Peyer's patch (tissue), 4 donors: Measurements from ENCODE around the gene SLF2. TPM values are rescaled to one million over a fixed set of nuclear protein-coding genes. Genes with fewer than 3 reads are reported as not detected.

ENCODE experiments used
- DNase-seq, 3 donors: peaks; one replicate each; pipeline ENCODE4 v3.0.0-alpha.2; 2017 to 2019
- H3K27ac ChIP-seq, 4 donors: fragments of 200-600 bp; sonication (generic); one replicate each; pipeline ENCODE4 v1.5.1; 2016 to 2019
- H3K27me3 ChIP-seq, 2 donors: fragments of 200-600 bp; sonication (generic); one replicate each; pipeline ENCODE4 v1.5.1; 2019
- H3K36me3 ChIP-seq, 3 donors: fragments of 200-600 bp; sonication (generic); one replicate each; pipeline ENCODE4 v1.5.1; 2016 to 2019
- H3K4me1 ChIP-seq, 4 donors: fragments of 200-600 bp; sonication (generic); one replicate each; pipeline ENCODE4 v1.5.1; 2016 to 2019
- H3K4me3 ChIP-seq, 4 donors: fragments of 200-600 bp; sonication (generic); 1 replicate in 3 of 4; 2 replicates in 1 of 4; pipeline ENCODE4 v1.5.1; 2016 to 2019; ENCODE audit warnings: mild to moderate bottlenecking in 1 of 4
- H3K9me3 ChIP-seq, 4 donors: fragments of 200-600 bp; sonication (generic); one replicate each; pipeline ENCODE4 v1.5.1; 2016 to 2019; ENCODE audit warnings: mild to moderate bottlenecking in 1 of 4
- CTCF ChIP-seq, 6 experiments: fragments of 450-650 bp in 4 of 6; fragments of 200-600 bp in 2 of 6; sonication (generic) in 1 of 6; IDR thresholded peaks; one replicate each; pipeline ENCODE4 v1.5.1; 2017 to 2019; ENCODE audit warnings: antibody characterized with exemption in 6 of 6, mild to moderate bottlenecking in 3 of 6, moderate library complexity in 1 of 6
- POLR2A ChIP-seq, 2 donors: fragments of 450-650 bp; IDR thresholded peaks; one replicate each; pipeline ENCODE4 v1.5.1; 2017; ENCODE audit warnings: antibody characterized with exemption in 2 of 2, mild to moderate bottlenecking in 2 of 2, moderate library complexity in 2 of 2
- total RNA-seq, 4 donors: library from RNA; depleted of rRNA; stranded (reverse); fragments of >200 nt; gene quantifications; one replicate each; pipeline ENCODE4 v1.1.0, GENCODE V29; 2016

SLF2 gene
- total RNA-seq, 4 donors from 2014 or later = 11.0 to 37.2 (median 32.0) TPM

GRCh38 chr10:101008823-101009423 is 96.2 kb downstream of the SLF2 start:
- H3K9me3 ChIP-seq = no peaks in the 10 kb centered on the region
- no peaks in the 10 kb centered on the region for H3K27me3 ChIP-seq
- peaks cover 0 to 29% (median 0%) of the 10 kb centered on the region in 3 donors for H3K36me3 ChIP-seq
- DNase-seq = no peak
- no peak for TF ChIP-seq POLR2A (IDR thresholded peaks at IDR 0.05)
- TF ChIP-seq CTCF (IDR thresholded peaks at IDR 0.05) = no peak
- peaks cover 0 to 34% (median 3%) of the 10 kb centered on the region in 4 donors for H3K4me1 ChIP-seq
- H3K4me3 ChIP-seq = no peak overlapping the region
- H3K27ac ChIP-seq = peak overlapping the region in 1 of 4 donors; percentile 51

GRCh38 chr10:101010329-101010728 is 97.6 kb downstream of the SLF2 start:
- Histone ChIP-seq H3K4me1 (peaks cover 0 to 34% (median 3%) of the 10 kb centered on the region in 4 donors), H3K9me3 (no peaks in the 10 kb centered on the region), H3K27ac (no peak overlapping the region), H3K27me3 (no peaks in the 10 kb centered on the region), H3K36me3 (peaks cover 0 to 20% (median 0%) of the 10 kb centered on the region in 3 donors), H3K4me3 (no peak overlapping the region)
- no peak for TF ChIP-seq CTCF (IDR thresholded peaks at IDR 0.05)
- TF ChIP-seq POLR2A (IDR thresholded peaks at IDR 0.05) = no peak
- no peak for DNase-seq

- H3K4me1 ChIP-seq = peaks cover 0 to 32% (median 3%) of the 10 kb centered on the region in 4 donors
- peaks cover 0 to 6% (median 0%) of the 10 kb centered on the region in 3 donors for H3K36me3 ChIP-seq
- H3K27ac ChIP-seq = no peak overlapping the region
- TF ChIP-seq CTCF (IDR thresholded peaks at IDR 0.05) (peak in 2 of 6 experiments; percentile 9 to 18), POLR2A (IDR thresholded peaks at IDR 0.05) (no peak)
- no peaks in the 10 kb centered on the region for H3K27me3 ChIP-seq
- no peaks in the 10 kb centered on the region for H3K9me3 ChIP-seq
- DNase-seq = no peak
- no peak overlapping the region for H3K4me3 ChIP-seq
These were observed 99.0 kb downstream of the SLF2 start for GRCh38 chr10:101011517-101012423.

GRCh38 chr10:101012525-101013364 is 100.0 kb downstream of the SLF2 start:
- Histone ChIP-seq H3K27me3 (no peaks in the 10 kb centered on the region), H3K36me3 (no peaks in the 10 kb centered on the region), H3K27ac (peak overlapping the region in 2 of 4 donors; percentile 10 to 55), H3K9me3 (no peaks in the 10 kb centered on the region), H3K4me1 (peaks cover 0 to 25% (median 3%) of the 10 kb centered on the region in 4 donors), H3K4me3 (no peak overlapping the region)
- DNase-seq = peak; percentile 80 to 95 (median 86)
- TF ChIP-seq CTCF (IDR thresholded peaks at IDR 0.05) (peak; percentile 72 to 94 (median 91)), POLR2A (IDR thresholded peaks at IDR 0.05) (no peak)

- Histone ChIP-seq H3K9me3 (no peaks in the 10 kb centered on the region), H3K4me1 (peaks cover 0 to 18% (median 3%) of the 10 kb centered on the region in 4 donors), H3K36me3 (no peaks in the 10 kb centered on the region), H3K27ac (peak overlapping the region in 2 of 4 donors; percentile 10 to 55), H3K4me3 (no peak overlapping the region), H3K27me3 (no peaks in the 10 kb centered on the region)
- no peak for TF ChIP-seq CTCF (IDR thresholded peaks at IDR 0.05)
- no peak for TF ChIP-seq POLR2A (IDR thresholded peaks at IDR 0.05)
- no peak for DNase-seq
These were observed 100.6 kb downstream of the SLF2 start for GRCh38 chr10:101013365-101013825.
